ENCODE measurements around the gene EFCAB7.

EFCAB7 gene

GRCh38 chr1:63603810-63604209, 80.5 kb downstream of the EFCAB7 start:
- no peak for DNase-seq (ENCODE audit: low spot score)

- no peak for DNase-seq (ENCODE audit: low spot score)
Observed at GRCh38 chr1:63607322-63607721, 84.0 kb downstream of the EFCAB7 start.

- DNase-seq (ENCODE audit: low spot score), result peak; percentile 53
Observed at GRCh38 chr1:63611231-63611630, 87.9 kb downstream of the EFCAB7 start.

GRCh38 chr1:63612564-63612963, 89.2 kb downstream of the EFCAB7 start:
- DNase-seq (ENCODE audit: low spot score), result no peak

- no peak for DNase-seq (ENCODE audit: low spot score)
Observed at GRCh38 chr1:63612971-63613370, 89.6 kb downstream of the EFCAB7 start.

- peak; percentile 75 for DNase-seq (ENCODE audit: low spot score)
Observed at GRCh38 chr1:63615768-63616420, 92.6 kb downstream of the EFCAB7 start.

GRCh38 chr1:63617450-63617849, 94.1 kb downstream of the EFCAB7 start:
- DNase-seq (ENCODE audit: low spot score), result no peak

GRCh38 chr1:63618011-63618410, 94.7 kb downstream of the EFCAB7 start:
- no peak for DNase-seq (ENCODE audit: low spot score)

- no peak for DNase-seq (ENCODE audit: low spot score)
Observed at GRCh38 chr1:63619558-63619957, 96.2 kb downstream of the EFCAB7 start.

GRCh38 chr1:63620671-63621070, 97.3 kb downstream of the EFCAB7 start:
- no peak for DNase-seq (ENCODE audit: low spot score)

GRCh38 chr1:63621075-63621474, 97.8 kb downstream of the EFCAB7 start:
- DNase-seq (ENCODE audit: low spot score), result no peak

- DNase-seq (ENCODE audit: low spot score), result no peak
Observed at GRCh38 chr1:63621698-63622097, 98.4 kb downstream of the EFCAB7 start.
